ENCODE results near the gene MORC3. TPM values are rescaled to one million over a fixed set of nuclear protein-coding genes. Genes with fewer than 3 reads are reported as not detected.
"Not testable (repeated sequence)": the region's sequence is repeated elsewhere in the genome, so short reads cannot be mapped to it uniquely, and the experiment has no call there.

MORC3 gene
- total and polyA plus RNA-seq, 10 donors, result 14.8 to 57.6 (median 51.0) TPM

DNA sequence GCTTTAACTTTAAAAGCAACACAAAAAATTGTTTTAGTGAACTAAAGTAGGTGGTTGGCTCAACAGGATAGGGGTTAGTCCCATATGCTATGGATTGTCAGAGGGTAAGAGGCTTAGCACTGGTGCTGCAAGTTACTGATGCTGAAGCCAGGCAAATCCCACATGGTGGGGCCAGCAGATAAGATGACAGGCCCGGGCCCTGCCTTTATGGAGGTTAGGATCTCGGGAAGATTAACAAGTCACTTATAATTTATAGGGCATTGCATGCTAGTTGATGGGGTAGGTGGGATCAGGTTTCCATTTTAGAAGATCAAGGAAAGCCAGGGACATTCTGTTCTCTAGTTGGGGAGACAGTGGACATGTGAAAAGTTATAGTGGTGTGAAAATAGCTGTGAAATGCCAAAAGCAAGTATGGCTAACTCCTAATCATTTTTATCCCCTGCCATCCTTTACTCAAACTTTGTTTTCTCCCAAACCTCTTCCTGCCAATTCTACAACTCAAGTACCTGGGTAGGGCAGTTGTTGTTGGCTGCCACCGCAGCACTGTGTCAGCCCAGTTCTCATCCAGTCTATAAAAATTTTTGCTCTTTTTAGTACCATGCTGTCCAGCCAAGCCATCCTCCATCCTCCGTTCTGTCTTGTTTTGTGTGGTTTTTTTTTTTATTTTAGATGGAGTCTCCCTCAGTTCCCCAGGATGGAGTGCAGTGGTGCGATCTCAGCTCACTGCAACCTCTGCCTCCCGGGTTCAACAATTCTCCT, 75.5 kb downstream of the MORC3 start:
- H3K4me3 ChIP-seq, result no peak overlapping the region
- H3K9me3 ChIP-seq, result peaks cover 0 to 4% (median 0%) of the 10 kb centered on the region in 8 donors
- no peak for DNase-seq
- no peak overlapping the region for H3K27ac ChIP-seq
- H3K27me3 ChIP-seq (replicated peaks in 1 of 7), result no peaks in the 10 kb centered on the region
- 92 to 96% (median 94%) methylated on average over 6 of the region's 6 CpGs for WGBS, 5 donors
- intact Hi-C loops (cut with DNase I; ENCODE audit: low total_unique reads), result no loop called here
- no peaks in the 10 kb centered on the region for H3K4me1 ChIP-seq
- peaks cover 0 to 71% (median 0%) of the 10 kb centered on the region in 6 donors for H3K36me3 ChIP-seq
- TF ChIP-seq POLR2A (IDR thresholded peaks at IDR 0.05) (no peak), POLR2AphosphoS5 (IDR thresholded peaks at IDR 0.05) (no peak)
- TF ChIP-seq, protein P1, sequence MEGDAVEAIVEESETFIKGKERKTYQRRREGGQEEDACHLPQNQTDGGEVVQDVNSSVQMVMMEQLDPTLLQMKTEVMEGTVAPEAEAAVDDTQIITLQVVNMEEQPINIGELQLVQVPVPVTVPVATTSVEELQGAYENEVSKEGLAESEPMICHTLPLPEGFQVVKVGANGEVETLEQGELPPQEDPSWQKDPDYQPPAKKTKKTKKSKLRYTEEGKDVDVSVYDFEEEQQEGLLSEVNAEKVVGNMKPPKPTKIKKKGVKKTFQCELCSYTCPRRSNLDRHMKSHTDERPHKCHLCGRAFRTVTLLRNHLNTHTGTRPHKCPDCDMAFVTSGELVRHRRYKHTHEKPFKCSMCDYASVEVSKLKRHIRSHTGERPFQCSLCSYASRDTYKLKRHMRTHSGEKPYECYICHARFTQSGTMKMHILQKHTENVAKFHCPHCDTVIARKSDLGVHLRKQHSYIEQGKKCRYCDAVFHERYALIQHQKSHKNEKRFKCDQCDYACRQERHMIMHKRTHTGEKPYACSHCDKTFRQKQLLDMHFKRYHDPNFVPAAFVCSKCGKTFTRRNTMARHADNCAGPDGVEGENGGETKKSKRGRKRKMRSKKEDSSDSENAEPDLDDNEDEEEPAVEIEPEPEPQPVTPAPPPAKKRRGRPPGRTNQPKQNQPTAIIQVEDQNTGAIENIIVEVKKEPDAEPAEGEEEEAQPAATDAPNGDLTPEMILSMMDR (IDR thresholded peaks at IDR 0.05 in 8 of 11, conservative IDR thresholded peaks at IDR 0.05 in 3 of 11), result no peak

DNA sequence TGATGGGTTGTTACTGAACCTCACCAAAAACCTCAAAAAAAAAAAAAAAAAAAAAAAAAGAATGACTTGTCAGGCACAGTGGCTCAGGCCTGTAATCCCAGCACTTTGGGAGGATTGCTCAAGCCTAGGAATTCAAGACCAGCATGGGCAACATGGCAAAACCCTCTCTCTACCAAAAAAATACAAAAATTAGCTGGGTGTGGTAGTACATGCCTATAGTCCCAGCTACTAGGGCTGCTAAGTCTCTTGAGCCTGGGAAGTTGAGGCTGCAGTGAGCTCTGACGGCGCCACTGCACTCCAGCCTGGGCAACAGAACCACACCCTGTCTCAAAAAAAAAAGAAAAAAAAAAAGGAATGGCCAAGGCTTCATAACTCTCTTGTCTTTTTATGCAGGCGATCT, 76.3 kb downstream of the MORC3 start:
- 87 to 99% (median 93%) methylated on average over 3 of the region's 3 CpGs for WGBS, 5 donors
- intact Hi-C loops (cut with DNase I; ENCODE audit: low total_unique reads), result no loop called here
- no peak overlapping the region for H3K27ac ChIP-seq
- DNase-seq, result no peak
- peaks cover 0 to 76% (median 0%) of the 10 kb centered on the region in 6 donors for H3K36me3 ChIP-seq
- TF ChIP-seq, protein P1 (IDR thresholded peaks at IDR 0.05 in 8 of 11, conservative IDR thresholded peaks at IDR 0.05 in 3 of 11), result no peak
- TF ChIP-seq POLR2A (IDR thresholded peaks at IDR 0.05) (no peak), POLR2AphosphoS5 (IDR thresholded peaks at IDR 0.05) (no peak)
- H3K4me3 ChIP-seq, result no peak overlapping the region
- H3K4me1 ChIP-seq, result no peaks in the 10 kb centered on the region
- H3K27me3 ChIP-seq (replicated peaks in 1 of 7), result no peaks in the 10 kb centered on the region
- H3K9me3 ChIP-seq, result peaks cover 0 to 4% (median 0%) of the 10 kb centered on the region in 8 donors

DNA sequence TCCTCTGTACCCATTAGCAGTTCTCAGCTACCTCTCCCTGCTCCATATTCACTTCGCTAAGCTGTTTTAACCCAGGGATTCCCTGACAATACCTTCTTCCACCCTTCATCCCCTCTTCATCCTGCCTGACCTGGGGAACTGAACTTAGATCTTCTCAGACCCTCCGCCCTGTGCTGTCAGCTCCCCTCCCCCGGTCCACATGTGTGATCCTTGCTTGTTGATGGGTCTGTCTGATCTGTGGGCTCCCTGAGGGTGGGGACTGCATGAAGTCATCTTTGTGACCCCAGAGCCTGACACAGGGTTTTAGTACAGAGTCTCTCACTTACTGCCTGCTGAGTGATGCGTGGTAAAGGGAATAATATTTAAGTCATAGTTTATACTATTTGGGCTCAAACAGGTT, 77.0 kb downstream of the MORC3 start:
- Histone ChIP-seq H3K27ac (no peak overlapping the region), H3K9me3 (peaks cover 0 to 4% (median 0%) of the 10 kb centered on the region in 8 donors), H3K4me1 (no peaks in the 10 kb centered on the region), H3K36me3 (peaks cover 0 to 78% (median under 1%) of the 10 kb centered on the region in 6 donors), H3K27me3 (replicated peaks in 1 of 7) (no peaks in the 10 kb centered on the region), H3K4me3 (no peak overlapping the region)
- intact Hi-C loops (cut with DNase I; ENCODE audit: low total_unique reads), result no loop called here
- DNase-seq, result no peak
- 94 to 97% (median 96%) methylated on average over 4 of the region's 4 CpGs for WGBS, 5 donors
- no peak for TF ChIP-seq POLR2AphosphoS5 (IDR thresholded peaks at IDR 0.05)
- TF ChIP-seq POLR2A (IDR thresholded peaks at IDR 0.05), result no peak
- TF ChIP-seq, protein P1 (IDR thresholded peaks at IDR 0.05 in 8 of 11, conservative IDR thresholded peaks at IDR 0.05 in 3 of 11), result no peak

DNA sequence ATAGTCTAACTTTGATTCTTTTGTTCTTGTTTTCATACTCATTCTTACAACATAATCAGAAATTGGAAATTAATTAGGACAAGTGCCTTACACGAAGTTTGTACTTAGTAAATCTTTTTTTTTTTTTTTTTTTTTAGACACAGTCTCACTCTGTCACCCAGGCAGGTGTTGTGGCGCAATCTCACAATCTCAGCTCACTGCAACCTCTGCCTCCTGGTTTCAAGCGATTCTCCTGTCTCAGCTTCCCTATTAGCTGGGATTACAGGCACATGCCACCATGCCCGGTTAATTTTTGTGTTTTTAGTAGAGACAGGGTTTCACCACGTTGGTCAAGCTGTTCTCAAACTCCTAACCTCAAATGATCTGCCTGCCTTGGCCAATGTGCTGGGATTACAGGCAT, 77.6 kb downstream of the MORC3 start:
- no peak for DNase-seq
- WGBS, 5 donors, result 81 to 96% (median 83%) methylated on average over 5 of the region's 5 CpGs
- H3K27me3 ChIP-seq (replicated peaks in 1 of 7), result no peaks in the 10 kb centered on the region
- peaks cover 0 to 79% (median 2%) of the 10 kb centered on the region in 6 donors for H3K36me3 ChIP-seq
- intact Hi-C loops (cut with DNase I; ENCODE audit: low total_unique reads), result no loop called here
- H3K9me3 ChIP-seq, result peaks cover 0 to 4% (median 0%) of the 10 kb centered on the region in 8 donors
- no peak for TF ChIP-seq POLR2AphosphoS5 (IDR thresholded peaks at IDR 0.05)
- TF ChIP-seq, protein P1 (IDR thresholded peaks at IDR 0.05 in 8 of 11, conservative IDR thresholded peaks at IDR 0.05 in 3 of 11), result no peak
- TF ChIP-seq POLR2A (IDR thresholded peaks at IDR 0.05), result no peak
- no peak overlapping the region for H3K4me3 ChIP-seq
- H3K27ac ChIP-seq, result no peak overlapping the region
- no peaks in the 10 kb centered on the region for H3K4me1 ChIP-seq

DNA sequence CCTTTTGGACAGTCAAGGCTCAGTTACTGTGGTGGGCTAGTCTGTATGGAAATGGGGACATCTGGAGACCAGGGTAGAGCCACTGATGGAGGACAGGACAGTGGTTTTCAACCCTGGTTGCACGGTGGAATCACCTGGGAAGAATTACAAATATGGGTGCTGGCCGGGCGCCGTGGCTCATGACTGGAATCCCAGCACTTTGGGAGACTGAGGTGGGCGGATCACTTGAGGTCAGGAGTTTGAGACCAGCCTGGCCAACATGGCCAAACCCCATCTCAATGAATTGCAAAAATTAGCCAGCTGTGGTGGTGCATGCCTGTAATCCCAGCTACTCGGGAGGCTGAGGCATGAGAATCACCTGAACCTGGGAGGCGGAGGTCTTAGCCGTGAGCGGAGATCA, 79.7 kb downstream of the MORC3 start:
- H3K4me3 ChIP-seq; H3K27me3 ChIP-seq (replicated peaks in 1 of 7); DNase-seq; H3K27ac ChIP-seq; H3K4me1 ChIP-seq; intact Hi-C loops (cut with DNase I; ENCODE audit: low total_unique reads); H3K9me3 ChIP-seq: not testable (repeated sequence)
- 97 to 99% (median 97%) methylated on average over 9 of the region's 9 CpGs for WGBS, 5 donors
- H3K36me3 ChIP-seq, result peaks cover 0 to 88% (median 2%) of the 10 kb centered on the region in 6 donors
